ENCODE results near the gene UBE2E2. TPM values are rescaled to one million over a fixed set of nuclear protein-coding genes. Genes with fewer than 3 reads are reported as not detected.

Gene UBE2E2
- total RNA-seq (2014; rRNA removed; shearing (Covaris generic)) (41.1 and 63.2 TPM in 2 replicates), total RNA-seq (2022) (48.8 and 58.0 TPM in 2 replicates), Bru-seq, nascent RNA (percentile 87 among the genes with signal in this experiment), BruChase-seq, experiment 1, labeled RNA remaining after a 6-hour chase (percentile 87 among the genes with signal in this experiment), BruChase-seq, experiment 2, labeled RNA remaining after a 2-hour chase (percentile 90 among the genes with signal in this experiment)
- long read RNA-seq, partial matches to known transcripts, result 2 of 42 reads
- long read RNA-seq, other reads (novel, unspliced or antisense), result 36 of 42 reads

DNA sequence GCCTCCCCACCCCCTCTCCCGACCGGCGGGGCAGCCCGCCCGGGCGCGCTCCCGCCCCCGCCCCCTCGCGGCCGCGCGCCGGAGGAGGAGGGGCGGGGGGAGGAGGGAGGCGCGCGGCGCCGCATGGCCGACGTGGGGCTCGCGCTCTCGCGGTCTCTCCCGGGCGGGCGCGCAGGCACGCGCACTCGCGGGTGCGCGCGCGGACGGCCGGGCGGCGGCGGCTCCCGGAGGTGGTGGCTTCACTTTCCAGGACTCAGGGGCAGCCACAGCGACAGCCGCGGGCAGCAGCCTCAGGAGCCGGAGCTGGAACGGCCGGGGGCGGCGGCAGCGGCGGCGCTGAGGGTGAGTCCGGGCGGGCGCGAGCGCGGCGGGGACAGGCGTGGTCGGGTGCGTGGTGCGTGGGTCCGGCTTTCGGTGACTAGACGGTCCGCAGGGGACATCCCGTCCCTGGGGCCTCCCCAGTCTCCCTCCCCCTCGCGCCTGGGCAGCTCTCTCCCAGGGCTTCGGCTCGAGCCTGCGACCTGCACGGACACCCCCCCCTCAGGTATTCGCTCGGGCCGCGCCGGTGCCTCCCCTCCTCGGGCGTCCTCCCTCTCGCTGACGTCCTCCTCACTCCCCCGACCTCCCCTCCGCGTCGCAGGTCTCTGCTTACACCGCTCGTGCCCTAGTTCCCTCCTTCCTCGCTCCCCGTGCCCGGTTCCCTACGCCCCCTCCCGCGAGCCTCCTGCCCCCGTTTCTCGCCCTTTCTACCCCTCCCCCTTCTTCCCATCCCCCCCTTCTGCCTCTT is at the start of gene UBE2E2:
UBE2E2 (plus strand) TSS at position 407 of the 787 bp plus-strand sequence.
- Histone ChIP-seq H2AFZ (ENCODE audit: low read length) (peak within 1 kb of the TSS; percentile 80), H3K79me2 (ENCODE audit: insufficient read depth, low read depth, low read length) (peaks cover 47% of the 10 kb centered on the region), H3K27ac (ENCODE audit: low read depth, low read length, poor library complexity, severe bottlenecking) (peak within 1 kb of the TSS; percentile 33), H3K36me3 (ENCODE audit: insufficient read depth, low read length) (no peaks in the 10 kb centered on the region), H3K4me3 (ENCODE audit: low read depth, low read length, poor library complexity, severe bottlenecking) (peak within 1 kb of the TSS; percentile 99), H3K9me3 (ENCODE audit: low read length) (no peaks in the 10 kb centered on the region), H3K4me1 (ENCODE audit: insufficient read depth, low read length, poor library complexity, severe bottlenecking) (peaks cover 29% of the 10 kb centered on the region), H3K9me2 (ENCODE audit: insufficient read depth, low read length) (no peaks in the 10 kb centered on the region), H4K20me1 (ENCODE audit: insufficient read depth, low read length) (0 out of 2 replicates have a peak, but pooled peaks cover 4% of the 10 kb centered on the region), H3K4me2 (ENCODE audit: low read length) (peak within 1 kb of the TSS; percentile 89)
- ChIA-PET POLR2A (interaction anchor here (0.6 to 1.3 kb wide), 2 partner anchors 183 to 963 kb away, joined by 3 to 6 read pairs; no protein-coding TSS in a partner anchor), CTCF (ENCODE audit: unreplicated experiment) (interaction anchor here (1.0 kb wide), 1 partner anchor 16 kb away, joined by 3 read pairs; no protein-coding TSS in a partner anchor)
- DNase-seq (ENCODE audit: low spot score), result peak; percentile 88
- intact Hi-C loops (cut with micrococcal nuclease; ENCODE audit: unreplicated experiment), result loop anchor here (2.0 to 10.0 kb wide), 6 partner anchors 142 to 744 kb away; partner anchors contain the start of genes NR1D2 and UBE2E1
- TF ChIP-seq EZH2phosphoT487 (IDR thresholded peaks at IDR 0.05; ENCODE audit: borderline replicate concordance, low read depth, low read length), result no peak
- TF ChIP-seq, protein P1, sequence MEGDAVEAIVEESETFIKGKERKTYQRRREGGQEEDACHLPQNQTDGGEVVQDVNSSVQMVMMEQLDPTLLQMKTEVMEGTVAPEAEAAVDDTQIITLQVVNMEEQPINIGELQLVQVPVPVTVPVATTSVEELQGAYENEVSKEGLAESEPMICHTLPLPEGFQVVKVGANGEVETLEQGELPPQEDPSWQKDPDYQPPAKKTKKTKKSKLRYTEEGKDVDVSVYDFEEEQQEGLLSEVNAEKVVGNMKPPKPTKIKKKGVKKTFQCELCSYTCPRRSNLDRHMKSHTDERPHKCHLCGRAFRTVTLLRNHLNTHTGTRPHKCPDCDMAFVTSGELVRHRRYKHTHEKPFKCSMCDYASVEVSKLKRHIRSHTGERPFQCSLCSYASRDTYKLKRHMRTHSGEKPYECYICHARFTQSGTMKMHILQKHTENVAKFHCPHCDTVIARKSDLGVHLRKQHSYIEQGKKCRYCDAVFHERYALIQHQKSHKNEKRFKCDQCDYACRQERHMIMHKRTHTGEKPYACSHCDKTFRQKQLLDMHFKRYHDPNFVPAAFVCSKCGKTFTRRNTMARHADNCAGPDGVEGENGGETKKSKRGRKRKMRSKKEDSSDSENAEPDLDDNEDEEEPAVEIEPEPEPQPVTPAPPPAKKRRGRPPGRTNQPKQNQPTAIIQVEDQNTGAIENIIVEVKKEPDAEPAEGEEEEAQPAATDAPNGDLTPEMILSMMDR (conservative IDR thresholded peaks at IDR 0.05; ENCODE audit: low read length), result no peak
- no TSS peak for BruUV-seq (replicated peaks)

DNA sequence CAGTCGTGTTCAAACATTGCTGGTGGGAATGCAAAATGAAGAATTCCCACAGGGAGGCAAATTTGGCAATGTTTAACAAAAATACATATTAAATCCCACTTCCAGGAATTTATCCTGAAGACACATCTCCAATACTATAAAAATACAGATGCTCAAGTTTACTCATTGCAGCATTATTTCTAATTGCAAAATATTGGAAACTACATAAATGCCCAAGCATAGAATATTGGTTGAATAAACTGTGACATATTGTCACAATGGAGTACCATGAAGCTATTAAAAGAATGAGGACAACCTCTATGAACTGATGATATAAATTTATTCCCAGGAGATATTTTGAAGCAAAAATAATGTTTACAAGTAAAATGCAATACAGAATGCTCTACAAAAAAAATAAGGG is 49.7 kb upstream of the UBE2E2 start:
- Histone ChIP-seq H3K79me2 (ENCODE audit: insufficient read depth, low read depth, low read length) (no peaks in the 10 kb centered on the region), H3K9me2 (ENCODE audit: insufficient read depth, low read length) (peaks cover 6% of the 10 kb centered on the region; the same call in 1 of the 2 replicates), H3K9me3 (ENCODE audit: low read length) (peaks cover 6% of the 10 kb centered on the region), H4K20me1 (ENCODE audit: insufficient read depth, low read length) (no peaks in the 10 kb centered on the region), H3K36me3 (ENCODE audit: insufficient read depth, low read length) (no peaks in the 10 kb centered on the region), H3K27ac (ENCODE audit: low read depth, low read length, poor library complexity, severe bottlenecking) (no peak overlapping the region), H3K4me1 (ENCODE audit: insufficient read depth, low read length, poor library complexity, severe bottlenecking) (no peaks in the 10 kb centered on the region), H3K4me3 (ENCODE audit: low read depth, low read length, poor library complexity, severe bottlenecking) (no peak overlapping the region), H3K4me2 (ENCODE audit: low read length) (no peak overlapping the region), H2AFZ (ENCODE audit: low read length) (no peak overlapping the region)
- intact Hi-C loops (cut with micrococcal nuclease; ENCODE audit: unreplicated experiment), result no loop called here
- TF ChIP-seq, protein P1 (conservative IDR thresholded peaks at IDR 0.05; ENCODE audit: low read length), result no peak
- no peak for TF ChIP-seq EZH2phosphoT487 (IDR thresholded peaks at IDR 0.05; ENCODE audit: borderline replicate concordance, low read depth, low read length)
- POLR2A ChIA-PET, result interaction anchor here (1.3 to 1.5 kb wide), 2 partner anchors 11 to 12 kb away, joined by 3 read pairs; no protein-coding TSS in a partner anchor
- DNase-seq (ENCODE audit: low spot score), result no peak
- CTCF ChIA-PET (ENCODE audit: unreplicated experiment), result no interaction called here
- no TSS peak for BruUV-seq (replicated peaks)

All from OCI-LY7 (cell line).